GM12872 (cell line): ENCODE results near the gene FAM107B.

Experiments
- CTCF ChIP-seq: IDR thresholded peaks from 3 replicates; pipeline ENCODE4 v1.5.1; 2011; ENCODE audit warnings: low read depth, mild to moderate bottlenecking, low read length, moderate library complexity; ENCODE audit not compliant: insufficient read depth

The FAM107B gene

GRCh38 chr10:14534152-14534551, 240.5 kb downstream of the FAM107B start:
- no peak for TF ChIP-seq CTCF

- TF ChIP-seq CTCF: no peak
Measured at GRCh38 chr10:14533295-14533694, 241.4 kb downstream of the FAM107B start.

- TF ChIP-seq CTCF: no peak
Measured at GRCh38 chr10:14532473-14533251, 242.0 kb downstream of the FAM107B start.

GRCh38 chr10:14531974-14532373, 242.7 kb downstream of the FAM107B start:
- TF ChIP-seq CTCF: no peak

- TF ChIP-seq CTCF: no peak
Measured at GRCh38 chr10:14530465-14530864, 244.2 kb downstream of the FAM107B start.

- TF ChIP-seq CTCF: no peak
Measured at GRCh38 chr10:14529351-14529750, 245.3 kb downstream of the FAM107B start.

GRCh38 chr10:14528450-14528849, 246.2 kb downstream of the FAM107B start:
- TF ChIP-seq CTCF: no peak
